NOMO-1 treated with dmso at 0.1 percent for 144 hours (cell line): ENCODE data around the gene TGM6.

Source experiments
- DNase-seq: peaks from one replicate; lab custom pipeline; 2025; ENCODE audit not compliant: unreplicated experiment; lab: John Stamatoyannopoulos, UW

TGM6 gene

DNA sequence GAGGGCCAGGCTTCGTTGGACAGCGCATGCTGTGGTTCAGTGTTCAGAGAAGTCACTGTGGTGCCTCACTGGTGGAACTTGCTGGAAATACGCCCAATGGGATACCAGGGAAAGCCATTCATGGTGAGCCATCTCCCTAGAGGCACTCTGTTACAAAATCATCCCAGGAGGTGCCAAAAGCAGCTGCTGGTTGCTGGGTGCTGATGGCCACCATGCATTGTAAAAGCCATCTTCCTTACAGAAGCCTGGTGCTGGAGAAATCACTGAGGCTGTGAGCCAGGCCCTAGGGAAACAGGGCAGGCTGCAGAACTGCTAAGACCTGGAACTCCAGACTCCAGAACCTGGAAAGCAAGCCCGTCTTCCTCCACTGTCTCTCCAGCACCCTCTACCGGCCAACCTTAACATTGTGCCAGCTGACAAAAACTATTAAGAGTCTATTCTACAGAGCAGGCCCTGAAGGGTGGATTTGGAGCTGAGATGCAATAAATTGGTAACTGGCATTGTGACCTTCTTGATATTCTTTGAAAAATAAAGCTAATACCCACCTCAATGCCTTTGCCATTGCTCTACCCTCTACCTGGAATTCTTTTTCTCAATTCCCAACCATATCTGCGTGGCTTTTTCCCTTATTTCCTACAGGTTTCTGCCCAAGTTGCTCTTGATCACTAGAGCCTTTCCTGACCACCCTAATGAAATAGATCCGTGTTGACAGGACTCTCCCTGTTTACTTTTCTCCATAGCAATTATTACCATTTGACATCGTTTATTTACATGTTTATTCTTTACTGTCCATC is 71.4 kb downstream of the TGM6 start:
- DNase-seq, result peak; percentile 52

DNA sequence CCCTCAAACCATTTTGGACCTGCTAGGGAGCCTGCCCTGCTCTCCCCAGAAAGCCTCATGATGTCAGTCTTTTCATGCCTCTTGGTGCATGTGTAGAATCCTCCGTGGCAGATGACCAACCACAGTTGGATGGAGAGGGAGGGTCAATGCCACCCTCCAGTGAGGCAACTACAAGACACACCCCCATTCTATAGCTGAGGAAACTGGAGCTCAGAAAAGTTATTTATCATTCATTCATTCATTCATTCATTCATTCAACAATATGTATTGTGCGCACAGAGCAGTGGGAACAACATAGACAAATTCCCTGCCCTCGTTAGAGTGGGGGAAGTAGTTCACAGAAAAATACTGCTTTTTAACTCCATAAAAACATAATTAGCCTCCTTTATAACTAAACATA is 73.1 kb downstream of the TGM6 start:
- DNase-seq, result no peak

DNA sequence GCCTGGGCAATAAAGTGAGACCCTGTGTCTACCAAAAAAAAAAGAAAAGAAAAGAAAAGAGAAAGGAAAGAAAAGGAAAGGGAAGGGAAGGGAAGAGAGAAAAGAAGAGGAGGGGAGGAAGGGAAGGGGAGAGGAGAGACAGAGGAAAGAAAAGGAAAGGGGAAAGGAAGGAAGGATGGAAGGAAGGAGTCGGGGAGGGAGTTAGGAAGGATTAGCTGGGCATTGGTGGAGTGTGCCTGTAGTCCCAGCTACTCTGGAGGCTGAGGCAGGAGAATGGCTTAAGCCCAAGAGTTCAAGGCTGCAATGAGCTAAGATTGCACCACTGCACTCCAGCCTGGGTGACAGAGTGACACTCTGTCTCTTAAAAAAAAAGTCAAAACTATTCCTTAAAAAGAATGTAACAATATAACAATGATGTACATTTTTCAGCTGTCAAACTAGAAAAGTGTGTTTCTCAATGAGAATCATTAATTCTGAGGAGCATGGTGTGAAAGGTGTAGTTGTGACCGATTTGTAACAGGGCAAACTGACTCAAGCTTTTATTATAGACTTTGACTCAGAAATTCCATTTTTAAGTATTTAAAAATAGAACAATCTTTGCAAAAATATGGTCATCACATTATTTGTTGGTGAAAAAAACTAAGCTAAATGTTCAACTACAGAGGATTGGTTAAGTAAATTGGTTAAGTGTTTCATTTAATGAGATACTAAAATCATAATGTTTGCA is 75.2 kb downstream of the TGM6 start:
- no peak for DNase-seq

DNA sequence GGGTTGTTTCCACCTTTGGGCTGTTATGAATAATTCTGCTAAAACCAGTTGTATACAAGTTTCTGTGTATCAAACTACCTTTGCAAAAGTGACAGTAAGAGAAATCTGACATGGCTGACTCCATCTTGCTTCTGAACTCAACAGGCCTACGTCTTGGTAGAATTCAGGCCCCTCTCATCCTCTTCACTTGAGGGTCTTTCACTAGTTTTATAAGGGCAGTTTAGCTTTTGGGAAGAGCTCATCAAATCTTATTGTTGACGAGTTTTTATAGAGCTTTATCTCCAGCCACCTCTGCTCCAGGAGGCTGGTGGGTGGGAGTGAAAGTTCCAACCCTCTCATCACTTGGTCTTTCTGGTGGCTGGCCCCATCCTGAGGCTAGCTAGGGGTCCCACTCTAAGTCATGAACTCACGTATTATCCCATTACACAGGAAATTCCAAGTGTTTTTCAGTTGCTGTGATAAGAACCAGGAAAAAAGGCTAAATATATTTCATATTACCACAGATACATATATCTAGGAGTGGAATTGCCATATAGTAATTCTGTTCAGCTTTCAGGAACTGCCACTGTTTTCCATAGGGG is 78.3 kb downstream of the TGM6 start:
- no peak for DNase-seq

DNA sequence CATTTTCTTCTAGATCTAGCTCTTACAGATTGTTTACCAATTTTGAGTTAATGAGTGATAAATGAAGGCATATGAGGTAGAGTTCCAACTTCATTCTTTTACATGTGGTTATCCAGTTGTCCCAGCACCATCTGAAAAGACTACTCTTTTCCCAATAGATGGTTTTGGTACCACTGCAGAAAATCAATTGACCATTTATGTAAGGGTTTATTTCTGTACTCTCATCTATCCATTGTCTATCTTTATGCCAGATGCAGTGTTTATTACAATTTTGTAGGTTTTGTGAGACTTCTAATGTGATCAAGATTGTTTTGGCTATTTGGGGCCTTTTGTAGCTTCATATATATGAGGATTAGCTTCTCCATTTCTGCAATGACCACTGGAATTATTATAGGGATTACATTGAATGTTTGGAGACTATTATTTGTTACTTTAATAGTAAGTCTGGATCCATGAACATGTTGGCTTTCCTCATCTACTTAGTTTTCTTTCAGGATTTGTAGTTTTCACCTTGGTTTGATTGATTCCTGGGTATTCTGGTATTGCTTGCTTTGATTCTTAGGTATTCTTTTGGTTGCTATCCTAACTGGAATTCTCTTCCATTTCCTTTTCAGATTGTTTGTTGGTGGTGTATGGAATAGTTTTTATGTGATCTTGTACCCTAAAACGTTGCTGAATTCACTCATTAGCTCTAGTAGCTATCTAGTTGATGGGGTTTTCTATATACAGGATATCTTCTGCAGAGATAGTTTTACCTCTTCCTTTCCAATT is 79.5 kb downstream of the TGM6 start:
- no peak for DNase-seq

DNA sequence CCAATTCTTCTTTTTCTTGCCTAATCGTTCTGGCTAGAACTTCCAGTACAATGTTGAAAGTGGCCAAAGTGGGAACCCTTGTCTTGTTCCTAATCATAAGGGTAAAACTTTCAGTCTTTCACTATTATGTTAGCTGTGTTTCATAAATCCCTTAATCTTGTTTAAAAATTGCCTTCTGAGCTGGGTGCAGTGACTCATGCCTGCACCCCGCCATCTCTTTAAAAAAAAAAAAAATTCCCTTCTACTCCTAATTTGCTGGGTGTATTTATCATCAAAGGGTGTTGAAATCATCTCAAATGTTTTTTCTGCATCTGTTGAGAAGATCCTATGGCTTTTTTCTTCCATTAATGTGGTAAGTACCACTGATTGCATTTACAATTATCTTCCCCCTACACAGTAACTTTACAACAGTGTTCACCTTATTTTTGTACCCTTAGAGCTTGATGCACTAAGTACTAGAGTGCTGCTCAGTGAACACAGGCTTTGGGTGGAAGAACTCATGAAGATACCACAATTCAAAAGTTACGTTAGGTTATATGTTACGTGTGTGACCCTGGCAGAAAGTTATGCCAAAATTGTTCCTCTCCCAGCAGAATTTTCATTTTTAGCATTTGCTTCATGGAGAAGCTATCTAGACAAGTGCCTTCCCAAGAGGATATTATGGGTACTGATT is 80.2 kb downstream of the TGM6 start:
- DNase-seq, result no peak

DNA sequence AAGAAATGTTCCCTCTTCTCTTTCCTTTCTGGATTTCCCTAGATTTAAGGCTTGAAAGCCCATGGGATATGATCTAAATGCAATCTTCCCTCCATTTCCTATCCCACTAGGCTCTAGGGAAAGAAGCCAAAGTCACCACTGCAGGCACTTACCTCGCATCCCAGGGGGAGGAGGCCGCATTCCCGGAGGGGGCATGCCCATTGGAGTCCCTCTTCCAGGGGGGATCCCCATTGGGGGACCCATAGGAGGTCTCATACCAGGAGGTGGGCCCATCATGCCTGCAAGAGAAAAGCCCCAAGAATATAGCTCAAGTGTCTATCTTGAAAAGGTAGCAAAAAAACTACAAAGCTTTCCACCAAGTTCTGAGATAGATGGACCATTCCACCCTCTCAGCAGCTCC is 81.8 kb downstream of the TGM6 start:
- no peak for DNase-seq

DNA sequence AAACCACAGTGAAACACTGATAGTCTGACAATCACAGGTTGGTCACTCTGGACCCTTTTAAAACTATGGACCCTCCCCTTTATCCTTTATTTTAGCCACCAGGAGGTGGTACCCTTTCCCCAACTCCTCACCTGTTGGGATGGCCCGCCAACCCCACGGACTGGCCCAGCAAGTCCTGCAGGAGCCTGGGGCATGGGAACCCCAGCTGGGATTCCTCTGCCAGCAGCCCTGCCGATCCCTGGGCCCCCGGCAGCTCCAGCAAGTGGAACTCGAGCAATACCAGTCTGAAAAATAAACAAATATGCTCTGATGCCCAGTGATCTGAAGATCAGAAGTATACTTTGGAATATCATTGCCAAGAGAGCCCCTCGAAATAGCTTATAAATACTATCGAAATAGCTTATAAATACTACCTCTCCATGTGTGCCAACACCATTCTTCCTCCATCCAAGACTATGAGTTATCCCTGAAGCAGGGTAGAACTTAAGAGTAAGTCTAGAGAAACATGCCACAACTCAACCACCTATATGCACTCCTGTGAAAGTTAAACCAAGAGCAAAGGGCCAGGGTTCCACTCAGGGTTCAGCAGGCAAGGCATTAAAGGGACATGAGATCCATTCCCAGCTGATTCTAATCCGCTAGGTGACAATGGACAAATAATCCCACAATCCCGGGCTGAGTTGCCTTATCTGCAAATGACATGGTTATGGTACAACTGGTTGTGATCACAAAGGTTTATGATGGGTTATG is 83.1 kb downstream of the TGM6 start:
- no peak for DNase-seq

DNA sequence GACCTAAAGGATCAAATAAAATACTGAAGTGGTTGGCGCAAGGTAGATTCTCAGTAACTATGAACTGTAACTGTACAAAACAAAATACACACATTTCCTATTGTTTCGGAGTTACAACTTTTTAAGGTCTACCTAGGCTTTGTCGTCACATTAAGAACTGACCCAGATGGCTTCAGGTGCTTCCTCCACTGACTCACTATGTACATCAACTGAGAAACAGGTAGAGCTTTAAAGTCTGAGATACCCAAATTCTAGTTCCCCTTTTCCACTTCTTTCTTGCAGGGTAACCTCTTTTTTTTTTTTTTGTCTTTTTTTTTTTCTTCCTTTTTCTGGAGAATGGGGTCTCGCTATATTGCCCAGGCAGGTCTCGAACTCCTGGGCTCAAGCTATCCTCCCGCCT is 84.4 kb downstream of the TGM6 start:
- DNase-seq, result no peak

DNA sequence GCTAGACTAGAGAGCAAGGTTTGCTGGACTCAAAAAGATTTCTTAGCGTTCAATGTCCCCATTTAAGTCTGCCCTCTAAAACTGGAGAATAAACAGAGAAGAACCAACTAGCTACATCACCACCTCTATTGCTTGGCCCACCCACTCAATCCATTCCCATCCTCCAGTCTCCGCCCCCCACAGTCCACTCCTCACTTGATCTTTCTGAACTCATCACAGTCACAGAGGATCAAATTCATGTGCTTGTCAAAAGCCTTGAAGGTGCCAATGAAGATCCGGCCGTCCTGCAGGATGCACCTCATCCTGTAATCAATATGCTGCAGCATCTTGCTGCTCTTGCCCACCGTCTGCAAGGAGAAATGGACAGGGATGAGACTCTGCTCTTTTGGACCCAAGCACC is 86.7 kb downstream of the TGM6 start:
- no peak for DNase-seq

DNA sequence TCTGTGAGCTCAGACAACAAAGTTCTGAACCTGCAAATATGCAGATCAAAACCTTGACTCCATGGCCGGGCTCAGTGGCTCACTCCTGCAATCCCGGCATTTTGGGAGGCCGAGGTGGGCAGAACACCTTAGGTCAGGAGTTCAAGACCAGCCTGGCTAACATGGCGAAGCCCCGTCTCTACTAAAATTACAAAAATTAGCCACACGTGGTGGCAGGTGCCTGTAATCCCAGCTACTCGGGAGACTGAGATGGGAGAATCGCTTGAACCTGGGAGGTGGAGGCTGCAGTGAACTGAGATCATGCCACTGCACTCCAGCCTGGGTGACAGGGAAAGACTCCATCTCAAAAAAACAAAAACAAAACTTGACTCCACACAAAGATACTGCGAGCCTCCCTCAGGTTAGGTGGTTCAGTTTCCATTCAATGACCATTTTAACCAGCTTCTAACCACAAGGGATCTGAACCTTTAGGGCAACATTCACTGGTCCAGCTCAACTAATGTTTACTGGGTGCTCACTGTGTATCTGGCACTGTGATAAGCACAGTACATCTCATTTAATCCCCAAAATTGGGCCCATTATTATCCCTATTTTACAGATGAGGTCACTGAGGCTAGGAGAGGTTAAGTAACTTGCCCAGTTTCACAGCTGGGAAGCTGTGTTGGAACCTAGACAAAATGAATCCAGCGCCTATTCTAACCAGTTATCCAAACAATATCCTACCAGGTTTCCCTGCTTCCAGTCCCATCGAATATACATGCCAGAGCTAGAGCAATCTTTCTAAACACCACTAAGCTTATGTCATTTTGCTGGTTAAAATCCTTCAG is 88.1 kb downstream of the TGM6 start:
- DNase-seq, result no peak

DNA sequence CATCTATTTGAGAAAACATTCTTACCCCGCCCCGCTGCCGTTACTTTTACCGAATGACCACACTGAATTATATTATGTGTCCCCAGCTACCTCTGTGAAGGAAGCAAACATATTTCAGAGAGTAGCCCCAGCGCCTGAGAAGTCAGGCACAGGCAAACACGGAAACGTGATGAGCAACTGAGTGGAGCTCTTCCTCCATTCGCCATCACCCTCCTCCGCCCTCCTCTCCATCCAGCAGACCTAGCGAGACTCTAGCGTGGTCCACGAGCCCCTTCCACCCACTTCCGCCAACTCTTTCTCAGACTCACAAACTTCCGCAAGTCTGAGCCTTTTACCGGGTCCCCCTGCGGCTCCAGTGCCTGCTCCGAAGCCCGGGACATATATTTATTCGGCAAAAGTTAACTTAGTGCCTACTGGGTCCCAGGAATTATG is 89.3 kb downstream of the TGM6 start:
- DNase-seq, result peak; percentile 68

DNA sequence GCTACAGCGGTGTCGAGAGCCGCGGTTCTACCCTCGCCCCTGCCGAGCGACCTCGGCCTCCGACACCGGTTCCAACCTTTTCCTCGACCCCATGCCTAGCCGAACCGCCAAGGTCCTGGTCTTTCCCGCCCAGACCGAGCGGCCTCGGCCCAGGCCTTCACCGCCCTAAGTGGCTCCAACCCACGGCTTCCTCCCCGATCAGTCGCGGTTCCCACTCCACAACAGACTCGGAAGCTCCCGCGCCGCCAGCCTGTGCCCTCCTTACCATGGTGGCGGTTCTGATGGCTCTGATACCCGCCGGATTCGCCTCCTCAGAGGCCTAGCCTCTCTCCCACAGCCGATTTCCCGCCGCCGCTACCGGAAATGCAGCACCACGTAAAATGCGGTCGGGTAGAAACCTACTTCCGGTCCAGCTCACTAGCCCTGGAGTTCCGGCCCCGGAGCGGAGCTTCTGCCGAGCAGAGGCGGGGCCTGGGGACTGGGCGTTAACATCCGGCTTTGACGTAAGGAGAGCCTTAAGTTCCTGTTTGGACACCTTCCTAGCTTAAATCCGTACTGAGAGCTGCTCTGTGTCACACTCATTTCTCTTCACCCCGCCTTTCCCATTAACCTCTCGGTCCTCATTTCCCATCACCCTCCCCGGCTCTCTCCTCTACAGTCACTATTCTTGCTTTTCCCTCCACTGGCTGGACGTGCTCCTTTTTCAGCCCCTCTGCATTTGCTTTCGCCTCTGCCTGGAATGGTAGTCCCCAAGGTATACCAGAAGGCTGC is 89.9 kb downstream of the TGM6 start, which contains the start of gene SNRPB:
Gene SNRPB (minus strand): TSS at position 367 of the 771 bp plus-strand sequence. CDS start 99 bp downstream, at position 268.
- peak; percentile 100 for DNase-seq

DNA sequence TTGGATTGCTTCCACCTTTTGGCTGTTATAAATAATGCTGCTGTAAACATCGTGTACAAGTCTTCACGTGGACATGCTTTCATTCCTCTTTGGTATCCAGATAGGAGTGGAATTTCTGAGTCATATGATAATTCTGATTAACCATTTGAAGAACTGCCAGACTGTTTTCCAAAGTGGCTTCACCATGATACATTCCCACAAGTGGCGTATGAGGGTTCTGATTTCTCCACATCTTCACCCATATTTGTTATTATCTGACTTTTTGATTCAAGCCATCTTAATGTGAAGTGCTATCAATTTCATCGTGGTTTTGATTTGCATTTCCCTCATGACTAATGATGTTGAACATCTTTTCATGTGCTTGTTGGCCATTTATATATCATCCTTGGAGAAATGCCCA is 92.8 kb downstream of the TGM6 start:
- DNase-seq, result no peak

DNA sequence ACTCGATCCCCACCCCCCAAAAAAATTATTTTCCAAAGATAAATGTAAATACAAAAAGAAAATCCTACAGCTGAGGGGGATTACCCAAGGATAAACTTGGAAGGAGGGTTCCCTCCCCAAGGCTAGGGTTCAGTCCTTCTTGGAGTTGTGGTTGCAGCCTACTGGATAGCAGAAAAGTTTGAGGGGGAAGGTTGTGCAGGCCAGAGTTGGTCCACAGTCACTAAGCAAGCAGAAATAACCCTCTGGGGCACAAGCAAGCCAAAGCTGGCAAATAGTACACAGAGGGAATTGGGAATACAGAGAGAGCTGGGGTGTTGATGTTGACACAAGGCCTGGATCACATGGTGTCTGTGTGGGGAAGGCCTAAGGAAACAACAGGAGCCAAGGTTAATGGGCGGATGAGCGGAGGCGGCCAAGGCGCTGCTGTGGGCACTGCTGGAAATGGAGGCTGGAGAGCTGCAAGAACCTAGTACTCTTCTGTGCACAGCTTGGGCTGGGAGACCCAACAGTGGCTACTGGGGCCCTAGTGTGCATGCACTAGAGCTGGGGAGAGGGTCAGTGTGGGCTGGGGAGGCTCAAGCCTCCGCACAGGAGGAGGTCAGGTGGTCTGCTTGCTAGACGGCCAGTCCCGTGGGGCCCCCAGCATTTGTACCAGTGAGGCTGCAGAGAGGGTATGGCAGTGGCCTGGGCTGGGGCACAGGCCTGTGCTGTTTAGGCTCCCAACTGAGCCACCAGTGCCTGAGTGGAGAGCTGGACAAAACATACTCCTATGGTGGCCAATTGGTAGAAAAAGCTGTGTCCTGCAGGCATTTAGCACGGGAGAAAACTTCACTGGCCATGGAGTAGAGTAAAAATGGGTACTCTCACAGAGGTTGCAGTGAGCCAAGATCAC is 95.4 kb downstream of the TGM6 start:
- no peak for DNase-seq

DNA sequence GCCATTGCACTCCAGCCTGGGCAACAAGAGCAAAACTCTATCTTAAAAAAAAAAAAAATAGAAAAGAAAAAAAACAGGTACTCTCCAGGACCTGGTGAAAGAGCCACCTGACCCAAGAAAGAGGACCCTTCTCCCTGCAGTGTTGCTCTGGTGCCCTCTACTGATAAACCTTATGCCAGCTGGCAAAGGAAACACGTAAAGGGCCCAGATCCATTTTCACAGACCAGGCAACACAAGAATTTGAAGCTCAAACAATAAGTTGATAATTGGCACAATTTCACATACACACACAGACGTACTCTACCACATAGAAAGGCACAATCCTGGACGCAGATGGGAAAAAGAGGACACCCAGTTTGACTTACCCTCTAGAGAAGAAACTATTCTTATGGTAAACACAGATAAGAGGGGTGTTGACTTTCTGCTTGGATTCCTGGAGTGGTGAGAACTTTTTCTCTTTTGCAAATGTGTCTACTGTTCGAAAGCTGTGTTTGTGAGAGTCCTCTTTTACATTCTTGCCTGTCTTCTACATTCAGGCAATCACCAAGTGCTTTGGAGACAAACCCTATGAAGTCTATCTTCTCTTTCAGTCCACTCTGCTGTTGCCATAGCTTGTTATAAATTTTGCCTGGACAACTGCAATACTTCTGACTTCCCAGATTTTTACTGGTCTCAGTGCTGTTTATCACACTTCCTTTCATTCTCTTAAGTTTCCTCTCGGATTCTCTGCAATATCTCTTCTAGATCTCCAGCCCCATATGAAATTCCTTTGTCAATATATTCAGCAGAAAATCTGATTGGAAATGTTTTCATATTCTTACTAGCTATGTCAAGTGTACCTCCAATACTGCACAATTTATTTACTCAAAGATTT is 96.3 kb downstream of the TGM6 start:
- no peak for DNase-seq
